Astrocyte (in vitro differentiated cells and primary cell): ENCODE data around the gene PLEKHG3.

Experiments used
- EZH2 ChIP-seq: IDR thresholded peaks from 2 replicates; pipeline ENCODE4 v1.6.1; 2012; ENCODE audit warnings: mild to moderate bottlenecking, low read length, inconsistent platforms; ENCODE audit not compliant: insufficient read depth
- TF ChIP-seq, protein P1 (sequence below): IDR thresholded peaks from 2 replicates; pipeline ENCODE4 v1.5.1; 2011; ENCODE audit warnings: low read depth, mild to moderate bottlenecking, inconsistent platforms, low read length, moderate library complexity; ENCODE audit not compliant: insufficient read depth

DNA sequence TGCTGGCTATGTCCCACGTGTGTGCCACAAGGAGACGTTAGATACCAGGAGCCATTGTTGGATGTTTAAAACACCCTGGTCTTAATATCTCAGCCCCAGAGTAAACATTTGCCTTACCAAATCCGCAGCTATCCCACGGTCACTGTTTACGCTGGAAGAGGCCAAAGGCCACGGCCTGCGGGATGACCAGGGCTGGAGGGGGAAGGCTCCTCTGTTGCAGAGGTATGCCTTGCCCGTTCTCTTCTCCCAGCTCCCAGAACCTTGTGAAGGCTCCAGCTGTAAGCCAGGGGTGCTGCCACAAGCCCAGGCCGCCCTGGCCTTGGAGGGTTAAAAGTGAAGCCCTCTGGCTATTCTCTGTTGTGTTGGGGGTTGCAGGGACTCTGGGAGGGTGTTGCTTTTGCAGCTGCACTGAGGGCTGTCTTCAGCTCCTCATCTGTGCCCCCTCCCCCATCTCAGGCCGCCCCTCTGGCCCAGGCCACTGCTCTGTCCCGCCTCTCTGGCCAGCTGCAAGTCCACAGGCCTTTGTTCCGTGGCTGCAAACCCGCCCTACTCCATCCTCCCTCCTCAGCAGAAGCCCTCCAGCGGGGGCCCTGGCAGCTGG is 2.5 kb downstream of the PLEKHG3 start:
- TF ChIP-seq, protein P1, sequence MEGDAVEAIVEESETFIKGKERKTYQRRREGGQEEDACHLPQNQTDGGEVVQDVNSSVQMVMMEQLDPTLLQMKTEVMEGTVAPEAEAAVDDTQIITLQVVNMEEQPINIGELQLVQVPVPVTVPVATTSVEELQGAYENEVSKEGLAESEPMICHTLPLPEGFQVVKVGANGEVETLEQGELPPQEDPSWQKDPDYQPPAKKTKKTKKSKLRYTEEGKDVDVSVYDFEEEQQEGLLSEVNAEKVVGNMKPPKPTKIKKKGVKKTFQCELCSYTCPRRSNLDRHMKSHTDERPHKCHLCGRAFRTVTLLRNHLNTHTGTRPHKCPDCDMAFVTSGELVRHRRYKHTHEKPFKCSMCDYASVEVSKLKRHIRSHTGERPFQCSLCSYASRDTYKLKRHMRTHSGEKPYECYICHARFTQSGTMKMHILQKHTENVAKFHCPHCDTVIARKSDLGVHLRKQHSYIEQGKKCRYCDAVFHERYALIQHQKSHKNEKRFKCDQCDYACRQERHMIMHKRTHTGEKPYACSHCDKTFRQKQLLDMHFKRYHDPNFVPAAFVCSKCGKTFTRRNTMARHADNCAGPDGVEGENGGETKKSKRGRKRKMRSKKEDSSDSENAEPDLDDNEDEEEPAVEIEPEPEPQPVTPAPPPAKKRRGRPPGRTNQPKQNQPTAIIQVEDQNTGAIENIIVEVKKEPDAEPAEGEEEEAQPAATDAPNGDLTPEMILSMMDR: no peak
- TF ChIP-seq EZH2: no peak
